ENCODE measurements around the gene GCN1. TPM values are rescaled to one million over a fixed set of nuclear protein-coding genes. Genes with fewer than 3 reads are reported as not detected.

Gene GCN1
- total RNA-seq, 4 donors from 2014 or later: 36.4 to 56.7 (median 41.6) TPM

GRCh38 chr12:120079411-120080400 lies 114.8 kb downstream of the GCN1 start:
- TF ChIP-seq CTCF (IDR thresholded peaks at IDR 0.05; ENCODE audit: low read depth): no peak

- no peak for TF ChIP-seq CTCF (IDR thresholded peaks at IDR 0.05; ENCODE audit: low read depth)
These were observed 115.6 kb downstream of the GCN1 start for GRCh38 chr12:120078868-120079267.

- no peak for TF ChIP-seq CTCF (IDR thresholded peaks at IDR 0.05; ENCODE audit: low read depth)
These were observed 117.3 kb downstream of the GCN1 start for GRCh38 chr12:120077260-120077659.

Small RNA genes within 50 kb of the gene (small RNA-seq; reads per million reads assigned to genes)
- not detected for gene MIR4498

Other genes with a start within 250 kb of the GCN1 start
- 1 to 10 TPM in 2 of 4 donors, under 1 TPM in 1, not detected in 1; 0.66 to 2.4 (median 2.2) TPM for gene BICDL1, start 205.5 kb downstream of the GCN1 start, total RNA-seq
- 10 to 100 TPM; 17.5 to 28.2 (median 21.9) TPM for gene RAB35, start 78.0 kb downstream of the GCN1 start, total RNA-seq
- 1,000 to 10,000 TPM; 1,255 to 2,927 (median 2,327) TPM for gene RPLP0, start 6.4 kb upstream of the GCN1 start, total RNA-seq
- gene PXN, start 71.0 kb upstream of the GCN1 start, total RNA-seq: 10 to 100 TPM; 54.1 to 93.1 (median 65.0) TPM
- gene RNU4-2, start 97.2 kb upstream of the GCN1 start, total RNA-seq: under 1 TPM; under 0.01 TPM
- gene RNU4-1, start 98.5 kb upstream of the GCN1 start, total RNA-seq: under 1 TPM; under 0.01 TPM
- 1 to 10 TPM in 2 of 4 donors, under 1 TPM in 2; 0.82 to 10.0 (median 1.4) TPM for gene SIRT4, start 107.6 kb upstream of the GCN1 start, total RNA-seq
- not detected for gene PLA2G1B, start 133.1 kb upstream of the GCN1 start, total RNA-seq
- gene MSI1, start 174.4 kb upstream of the GCN1 start, total RNA-seq: not detected
- gene COX6A1, start 243.4 kb upstream of the GCN1 start, total RNA-seq: 100 to 1,000 TPM; 514 to 710 (median 569) TPM

Data from subcutaneous adipose tissue (tissue), 4 donors.